ENCODE measurements around the gene ARFRP1. TPM values are rescaled to one million over a fixed set of nuclear protein-coding genes. Genes with fewer than 3 reads are reported as not detected.

ARFRP1 gene
- total RNA-seq, 4 donors from 2014 or later = 46.2 to 75.4 (median 56.2) TPM

DNA sequence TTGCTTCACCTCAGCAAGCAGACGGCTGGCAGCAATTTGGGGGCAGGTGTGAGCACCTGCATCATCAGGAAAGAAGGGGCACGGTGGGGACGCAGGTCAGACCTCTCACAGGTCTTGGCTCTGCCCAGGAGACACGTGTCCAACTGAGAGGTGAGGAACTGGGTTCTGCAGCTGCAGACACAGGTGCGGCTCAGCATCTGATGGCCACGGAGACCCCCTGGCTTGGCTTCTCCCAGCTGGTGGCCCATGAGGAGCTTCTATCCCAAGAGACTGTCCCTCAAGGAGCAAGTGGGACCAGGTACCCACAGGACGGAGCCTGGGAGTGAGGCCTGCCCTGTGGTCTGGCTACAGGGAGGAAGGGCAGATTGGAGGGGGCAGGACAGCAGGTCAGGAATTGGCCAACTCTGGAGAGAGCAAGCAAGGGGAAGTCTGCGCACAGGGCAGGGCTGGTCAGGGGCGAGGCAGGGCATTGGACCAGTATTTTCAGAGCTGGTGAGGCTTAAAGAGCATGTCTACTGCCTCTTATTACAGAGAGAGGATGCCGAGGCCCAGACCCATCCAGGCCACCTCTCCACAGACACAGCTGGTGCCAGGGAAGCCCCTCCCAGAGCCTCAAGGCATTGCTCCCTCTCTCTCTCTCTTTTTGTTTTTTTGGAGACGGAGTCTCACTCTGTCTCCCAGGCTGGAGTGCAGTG is 58.7 kb downstream of the ARFRP1 start:
- Histone ChIP-seq H3K4me1 (peaks cover 8 to 22% (median 19%) of the 10 kb centered on the region in 4 donors), H3K27ac (no peak overlapping the region), H3K27me3 (peaks cover 30% of the 10 kb centered on the region), H3K4me3 (no peak overlapping the region), H3K36me3 (no peaks in the 10 kb centered on the region), H3K9me3 (no peaks in the 10 kb centered on the region)
- TF ChIP-seq EP300 (IDR thresholded peaks at IDR 0.05; ENCODE audit: low read depth) (no peak), POLR2A (IDR thresholded peaks at IDR 0.05) (no peak)
- no peak for DNase-seq
- intact Hi-C loops (cut with DNase I; ENCODE audit: low total_unique reads) (no loop called here), in situ Hi-C loops (cut with MboI; ENCODE audit: low pct_ligation_motif_present in 1 of 4, low pct_unique_long_range_greater_than_20kb in 1 of 4, low sequenced_read_pairs in 3 of 4) (loop anchor here in 1 of 4 donors (25.0 kb wide), 1 partner anchor 112 kb away; the partner anchor contains the start of genes PTK6 and SRMS)
- whole genome bisulfite sequencing, 2 donors (ENCODE audit: low coverage in 1 of 2) = 83 to 100% methylated on average over 2 to 9 of the region's 11 CpGs

Small RNAs within 50 kb of the gene (small RNA-seq; reads per million reads assigned to genes)
- gene LIME1 = 0 reads per million in 4 donors
- gene TNFRSF6B = 0 reads per million in 4 donors

Other genes starting within 250 kb of the ARFRP1 start
- under 1 TPM in 3 of 4 donors, not detected in 1; 0.32 to 0.41 (median 0.37) TPM for gene KCNQ2, start 235.3 kb downstream of the ARFRP1 start, total RNA-seq
- 1 to 10 TPM in 3 of 4 donors, under 1 TPM in 1; 0.75 to 5.0 (median 3.3) TPM for gene EEF1A2, start 208.9 kb downstream of the ARFRP1 start, total RNA-seq
- gene PPDPF, start 187.2 kb downstream of the ARFRP1 start, total RNA-seq = 100 to 1,000 TPM; 320 to 695 (median 517) TPM
- 100 to 1,000 TPM in 2 of 4 donors, 10 to 100 TPM in 2; 90.5 to 147 (median 103) TPM for gene PTK6, start 170.6 kb downstream of the ARFRP1 start, total RNA-seq
- gene SRMS, start 160.2 kb downstream of the ARFRP1 start, total RNA-seq = under 1 TPM in 1 of 4 donors, not detected in 3; 0.79 TPM
- gene FNDC11, start 153.8 kb downstream of the ARFRP1 start, total RNA-seq = not detected
- 10 to 100 TPM; 32.9 to 49.4 (median 38.8) TPM for gene HELZ2, start 133.7 kb downstream of the ARFRP1 start, total RNA-seq
- 10 to 100 TPM in 3 of 4 donors, 1 to 10 TPM in 1; 9.0 to 20.3 (median 13.5) TPM for gene GMEB2, start 80.9 kb downstream of the ARFRP1 start, total RNA-seq
- gene STMN3, start 54.6 kb downstream of the ARFRP1 start, total RNA-seq = 1 to 10 TPM in 3 of 4 donors, under 1 TPM in 1; 0.75 to 7.1 (median 4.4) TPM
- 10 to 100 TPM; 18.8 to 84.9 (median 24.1) TPM for gene RTEL1, start 49.7 kb downstream of the ARFRP1 start, total RNA-seq
- gene TNFRSF6B, start 11.3 kb downstream of the ARFRP1 start, total RNA-seq = 10 to 100 TPM in 3 of 4 donors, 1 to 10 TPM in 1; 4.2 to 34.4 (median 13.6) TPM
- 100 to 1,000 TPM in 2 of 4 donors, 10 to 100 TPM in 2; 29.1 to 346 (median 76.5) TPM for gene ZGPAT, start 63 bp upstream of the ARFRP1 start, total RNA-seq
- 10 to 100 TPM; 24.4 to 91.1 (median 44.0) TPM for gene LIME1, start 28.7 kb upstream of the ARFRP1 start, total RNA-seq
- 10 to 100 TPM; 26.3 to 50.2 (median 47.7) TPM for gene SLC2A4RG, start 31.8 kb upstream of the ARFRP1 start, total RNA-seq
- 1 to 10 TPM; 2.3 to 6.0 (median 5.3) TPM for gene ZBTB46, start 123.3 kb upstream of the ARFRP1 start, total RNA-seq
- gene ABHD16B, start 153.5 kb upstream of the ARFRP1 start, total RNA-seq = not detected
- gene TPD52L2, start 157.3 kb upstream of the ARFRP1 start, total RNA-seq = 10 to 100 TPM; 40.8 to 67.0 (median 62.6) TPM
- 10 to 100 TPM; 59.9 to 77.3 (median 71.4) TPM for gene DNAJC5, start 187.2 kb upstream of the ARFRP1 start, total RNA-seq
- 100 to 1,000 TPM in 1 of 4 donors, 10 to 100 TPM in 3; 41.1 to 189 (median 68.5) TPM for gene UCKL1, start 248.4 kb upstream of the ARFRP1 start, total RNA-seq

Data from transverse colon (tissue), 4 donors.